HPDE6-E6E7 (cell line): ENCODE data around the gene TGFA.
A peak's percentile ranks its signal among the peaks of the same experiment; 100 is the strongest.

Experiments
- DNase-seq: peaks from one replicate; pipeline ENCODE4 v3.0.0; 2011; ENCODE audit warnings: missing footprints; ENCODE audit errors: extremely low spot score

TGFA gene

GRCh38 chr2:70552501-70553333 is 909 bp downstream of the TGFA start:
- DNase-seq, result no peak

GRCh38 chr2:70551167-70551566 is 2.5 kb downstream of the TGFA start:
- no peak for DNase-seq

- no peak for DNase-seq
Measured at GRCh38 chr2:70549962-70550361, 3.7 kb downstream of the TGFA start.

GRCh38 chr2:70549064-70549710 is 4.4 kb downstream of the TGFA start:
- DNase-seq, result no peak

GRCh38 chr2:70548233-70548632 is 5.4 kb downstream of the TGFA start:
- DNase-seq, result no peak

- DNase-seq, result no peak
Measured at GRCh38 chr2:70546885-70547284, 6.7 kb downstream of the TGFA start.

- no peak for DNase-seq
Measured at GRCh38 chr2:70546376-70546775, 7.2 kb downstream of the TGFA start.

- no peak for DNase-seq
Measured at GRCh38 chr2:70541481-70542020, 12.1 kb downstream of the TGFA start.

- no peak for DNase-seq
Measured at GRCh38 chr2:70537840-70538239, 15.8 kb downstream of the TGFA start.

- no peak for DNase-seq
Measured at GRCh38 chr2:70536517-70537055, 17.0 kb downstream of the TGFA start.

- DNase-seq, result no peak
Measured at GRCh38 chr2:70535573-70535972, 18.1 kb downstream of the TGFA start.

GRCh38 chr2:70534183-70534836 is 19.3 kb downstream of the TGFA start:
- DNase-seq, result no peak

GRCh38 chr2:70532244-70532935 is 21.2 kb downstream of the TGFA start:
- no peak for DNase-seq

- no peak for DNase-seq
Measured at GRCh38 chr2:70531419-70532086, 22.1 kb downstream of the TGFA start.

GRCh38 chr2:70529610-70530009 is 24.0 kb downstream of the TGFA start:
- no peak for DNase-seq

GRCh38 chr2:70528929-70529328 is 24.7 kb downstream of the TGFA start:
- no peak for DNase-seq

GRCh38 chr2:70528276-70528675 is 25.4 kb downstream of the TGFA start:
- no peak for DNase-seq

GRCh38 chr2:70527447-70528080 is 26.1 kb downstream of the TGFA start:
- DNase-seq, result no peak

GRCh38 chr2:70526126-70526525 is 27.5 kb downstream of the TGFA start:
- no peak for DNase-seq

- peak; percentile 75 for DNase-seq
Measured at GRCh38 chr2:70525032-70525431, 28.6 kb downstream of the TGFA start.
